Myocyte (in vitro differentiated cells): ENCODE measurements around the gene OTOGL. TPM values are rescaled to one million over a fixed set of nuclear protein-coding genes. Genes with fewer than 3 reads are reported as not detected.
A peak's percentile ranks its signal among the peaks of the same experiment; 100 is the strongest.
"Not testable (repeated sequence)": the region's sequence is repeated elsewhere in the genome, so short reads cannot be mapped to it uniquely, and the experiment has no call there.

Source experiments
- DNase-seq: peaks from one replicate; pipeline ENCODE4 v3.0.0-alpha.2; 2012; ENCODE audit warnings: low read depth
- total RNA-seq: library from RNA; depleted of rRNA; stranded (reverse); fragments of >200 nt; gene quantifications from 2 replicates; pipeline ENCODE4 v1.2.3, GENCODE V29; 2014

The OTOGL gene
- total RNA-seq, 1 donor from 2014 or later = 0.29 TPM

DNA sequence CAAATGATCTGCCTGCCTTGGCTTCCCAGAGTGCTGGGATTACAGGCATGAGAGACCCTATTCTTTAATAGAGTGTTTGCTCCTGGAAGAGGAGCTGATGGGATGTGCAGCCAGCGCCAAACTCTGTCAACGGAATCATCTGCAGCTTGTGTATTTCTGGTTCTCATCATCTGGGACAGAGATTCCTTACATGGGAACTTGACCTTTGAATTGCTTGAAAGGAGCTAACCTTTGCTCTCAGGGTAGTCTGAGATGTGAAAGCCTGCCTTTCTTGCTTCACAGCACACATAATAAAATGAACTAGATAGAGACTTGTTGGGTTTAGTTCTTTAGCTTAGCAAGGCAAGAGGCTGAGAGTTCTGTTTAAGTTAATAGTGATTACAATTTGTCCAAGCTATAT is 120.0 kb downstream of the OTOGL start:
- DNase-seq = no peak

DNA sequence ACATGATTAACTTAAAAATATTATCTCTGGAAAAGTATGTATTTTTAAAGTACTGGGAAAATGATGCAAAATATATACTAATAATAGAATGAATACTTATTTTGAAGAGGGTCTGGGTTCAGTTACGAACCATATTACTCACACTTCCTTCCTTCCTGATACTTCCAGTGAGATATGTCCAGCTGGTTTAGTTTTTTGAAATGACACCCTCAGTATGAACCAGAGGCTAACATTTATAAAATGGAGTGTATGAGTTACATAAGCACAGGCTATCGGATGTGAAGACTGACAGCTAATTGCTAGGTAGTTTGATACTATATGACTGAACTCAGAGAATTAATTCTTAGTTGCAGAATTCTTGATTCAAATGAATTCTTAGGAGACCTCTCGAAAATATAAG is 122.9 kb downstream of the OTOGL start:
- DNase-seq = no peak

DNA sequence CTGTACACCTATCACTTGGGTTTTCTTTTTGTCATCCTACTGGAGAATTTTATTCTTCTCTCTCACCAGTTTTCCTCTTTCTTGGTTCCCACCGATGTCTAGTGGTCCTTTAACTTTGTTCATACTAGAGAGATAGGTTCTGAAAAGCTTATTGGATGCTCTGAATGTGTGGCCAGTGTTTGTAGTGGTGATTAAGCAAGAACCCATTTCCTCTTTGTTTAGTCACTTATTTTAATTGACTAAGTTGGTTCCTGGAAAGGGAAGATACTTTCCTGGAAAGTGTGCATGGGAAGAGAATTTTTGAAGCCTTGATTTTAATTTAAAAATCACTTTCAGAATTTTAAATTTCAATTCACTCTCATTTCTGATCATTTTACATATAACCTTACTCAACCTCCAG is 127.2 kb downstream of the OTOGL start:
- no peak for DNase-seq

DNA sequence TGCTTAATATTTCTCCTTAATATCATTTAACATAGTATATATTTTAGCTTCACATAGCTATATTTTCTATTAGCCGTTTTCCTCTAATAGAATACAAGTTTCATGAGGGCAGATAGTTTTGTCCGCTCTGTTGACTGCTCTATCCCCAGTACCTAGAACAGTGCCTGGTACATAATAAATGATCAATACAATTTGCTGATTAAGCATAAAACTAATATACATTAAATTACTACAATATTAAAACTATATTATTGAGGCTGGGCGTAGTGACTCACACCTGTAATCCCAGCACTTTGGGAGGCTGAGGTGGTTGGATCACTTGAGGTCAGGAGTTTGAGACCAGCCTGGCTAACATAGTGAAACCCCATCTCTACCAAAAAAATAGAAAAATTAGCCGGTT is 128.6 kb downstream of the OTOGL start:
- DNase-seq = not testable (repeated sequence)

DNA sequence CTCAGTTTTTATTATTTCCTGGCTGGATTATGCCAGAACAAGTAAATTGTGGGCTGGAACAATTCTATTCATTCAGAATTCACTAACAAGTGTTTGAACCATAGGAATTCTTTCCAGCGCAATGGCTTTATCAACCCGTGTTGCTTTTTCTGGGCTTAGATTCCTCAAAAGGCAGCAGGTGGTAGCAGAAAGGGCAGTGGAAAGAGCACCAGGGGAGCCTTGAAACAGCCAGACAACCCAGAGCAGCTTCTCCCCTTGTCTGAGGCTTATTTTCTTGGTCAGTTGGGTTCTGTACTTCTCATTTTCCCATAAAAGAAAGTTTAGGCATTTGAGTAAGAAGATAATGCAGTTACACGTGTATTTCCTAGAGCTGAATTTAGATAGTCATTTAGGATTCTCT is 130.7 kb downstream of the OTOGL start:
- DNase-seq = peak; percentile 80

DNA sequence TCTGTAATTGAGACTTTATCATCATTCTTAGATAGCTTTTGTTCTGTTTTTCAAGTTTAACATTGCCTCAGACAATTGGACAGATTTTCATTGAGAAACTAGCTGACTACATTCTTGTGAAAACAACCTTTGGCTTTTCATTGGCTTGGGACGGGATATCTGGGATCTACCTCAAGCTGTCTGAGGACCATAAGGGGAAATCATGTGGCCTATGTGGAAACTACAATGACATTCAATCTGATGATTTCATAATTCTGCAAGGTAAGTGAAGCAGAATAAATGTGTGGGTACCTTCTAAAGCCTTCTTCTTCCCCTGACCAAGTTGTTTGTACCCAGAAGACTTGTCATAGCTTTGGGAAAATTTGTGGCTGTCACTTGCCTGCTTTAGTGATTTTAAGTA is 133.5 kb downstream of the OTOGL start:
- DNase-seq = no peak

DNA sequence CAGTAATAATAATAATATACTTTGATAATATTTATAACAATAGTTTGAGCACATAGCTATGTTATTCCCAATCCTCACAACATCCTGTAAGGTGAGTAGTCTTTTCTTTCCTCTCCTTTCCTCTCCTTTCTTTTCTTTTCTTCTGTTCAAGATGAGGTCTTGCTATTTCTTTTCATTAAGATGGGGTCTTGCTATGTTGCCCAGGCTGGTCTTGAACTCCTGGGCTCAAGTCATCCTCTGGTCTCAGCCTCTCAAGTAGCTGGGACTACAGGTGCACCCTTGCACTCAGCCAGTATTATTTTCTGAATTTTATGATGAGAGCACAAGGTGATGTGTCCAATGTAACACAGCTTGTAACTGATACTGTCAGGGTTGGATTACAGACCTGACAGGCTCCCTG is 134.6 kb downstream of the OTOGL start:
- no peak for DNase-seq

DNA sequence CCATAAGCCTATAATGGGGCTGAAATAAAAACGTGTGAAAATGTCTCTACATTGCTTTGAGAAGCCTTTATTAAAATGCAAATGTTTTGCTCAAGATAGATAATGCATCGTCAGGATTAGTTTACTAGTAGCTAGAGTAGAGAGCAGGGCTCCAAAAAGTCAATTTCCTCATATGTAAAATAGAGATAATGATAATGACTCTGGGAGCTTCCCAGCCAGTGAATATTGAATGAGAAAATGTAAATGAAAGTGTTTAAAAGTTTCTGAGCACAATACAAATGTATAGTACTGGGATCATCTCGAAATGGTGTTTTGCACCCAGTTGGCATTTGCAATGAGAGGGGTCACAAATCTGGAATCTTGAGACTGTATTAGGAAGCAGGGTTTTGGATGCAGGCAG is 135.3 kb downstream of the OTOGL start:
- DNase-seq = no peak

DNA sequence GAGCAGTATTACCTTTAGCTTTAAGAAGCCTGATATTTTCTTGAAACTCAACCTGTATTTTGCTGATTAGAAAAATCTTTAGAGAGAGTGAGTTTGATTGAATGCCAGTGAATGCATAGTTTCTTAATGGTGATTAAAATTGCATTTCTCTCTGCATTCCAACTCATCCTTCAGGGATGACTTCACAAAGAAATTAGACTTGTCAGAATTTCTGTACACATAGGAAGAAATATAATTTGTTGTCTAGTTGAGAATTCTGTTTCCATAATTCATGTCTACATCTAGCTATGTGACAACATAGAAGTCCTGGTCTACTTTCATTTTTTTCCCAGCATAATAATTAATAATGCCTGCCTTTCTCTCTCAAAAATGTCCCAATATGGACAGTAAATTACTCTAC is 136.6 kb downstream of the OTOGL start:
- no peak for DNase-seq

DNA sequence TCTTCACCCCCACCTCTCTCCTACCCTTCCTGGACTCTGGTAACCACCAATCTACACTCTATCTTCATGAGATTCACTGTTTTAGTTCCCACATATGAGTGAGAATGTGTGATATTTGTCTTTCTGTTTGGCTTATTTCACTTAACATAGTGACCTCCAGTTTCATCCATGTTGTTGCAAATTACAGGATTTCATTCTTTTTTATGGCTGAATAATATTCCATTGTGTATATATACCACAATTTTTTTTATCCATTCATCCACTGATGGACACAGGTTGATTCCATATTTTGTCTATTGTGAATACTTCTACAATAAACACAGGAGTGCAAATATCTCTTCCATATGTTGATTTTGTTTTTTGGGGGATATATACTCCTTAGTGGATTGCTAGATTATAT is 140.5 kb downstream of the OTOGL start:
- DNase-seq = no peak

DNA sequence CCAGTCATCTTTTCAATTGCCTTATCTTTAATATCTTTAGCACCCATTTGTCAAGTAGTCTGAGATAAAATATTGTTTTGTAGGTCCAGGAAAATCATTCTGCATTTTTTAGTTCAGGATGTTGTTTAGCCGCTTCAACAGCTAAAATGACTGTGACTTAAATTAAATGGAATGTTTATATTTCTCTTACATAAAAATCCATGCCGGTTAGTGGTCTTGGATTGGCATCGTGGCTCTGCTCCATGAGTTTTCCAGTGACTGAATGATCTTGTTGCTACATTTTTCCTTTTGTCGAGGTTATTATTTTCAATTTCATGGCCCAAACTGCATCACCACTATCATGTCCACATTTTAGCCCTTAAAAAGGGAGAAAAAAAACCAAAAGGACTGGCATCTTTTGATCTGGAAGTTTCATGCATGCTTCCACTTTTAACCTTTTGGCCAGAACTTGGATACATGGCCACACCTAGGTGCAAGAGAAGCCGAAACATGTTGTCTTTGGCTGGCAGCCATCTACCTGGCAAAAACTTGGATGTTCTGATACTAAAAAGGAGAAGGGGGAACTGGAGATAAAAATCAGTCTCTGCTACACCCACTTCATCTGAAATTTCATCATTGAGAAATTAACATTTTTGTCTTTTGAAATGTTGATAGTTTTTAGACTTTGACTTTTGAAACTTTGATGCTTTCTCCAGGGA is 142.4 kb downstream of the OTOGL start:
- DNase-seq = no peak

DNA sequence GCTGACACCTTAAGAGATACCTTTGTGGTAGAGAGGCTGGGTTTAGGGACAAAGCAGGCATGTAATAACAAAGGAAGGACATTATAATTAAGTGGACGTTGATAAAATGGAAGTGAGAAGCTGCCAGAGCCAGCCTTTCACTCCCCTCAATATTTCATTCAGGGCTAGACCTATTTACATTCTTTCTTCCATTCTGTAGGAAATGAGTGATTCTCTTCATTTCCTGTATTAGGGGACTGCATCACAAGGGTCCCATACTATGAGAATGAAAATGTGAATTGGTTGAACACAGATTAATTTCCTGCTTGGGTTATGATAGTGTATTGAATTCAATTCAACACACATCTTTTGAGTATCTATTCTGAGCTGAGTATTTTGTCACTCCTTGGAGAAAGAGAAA is 143.0 kb downstream of the OTOGL start:
- no peak for DNase-seq

DNA sequence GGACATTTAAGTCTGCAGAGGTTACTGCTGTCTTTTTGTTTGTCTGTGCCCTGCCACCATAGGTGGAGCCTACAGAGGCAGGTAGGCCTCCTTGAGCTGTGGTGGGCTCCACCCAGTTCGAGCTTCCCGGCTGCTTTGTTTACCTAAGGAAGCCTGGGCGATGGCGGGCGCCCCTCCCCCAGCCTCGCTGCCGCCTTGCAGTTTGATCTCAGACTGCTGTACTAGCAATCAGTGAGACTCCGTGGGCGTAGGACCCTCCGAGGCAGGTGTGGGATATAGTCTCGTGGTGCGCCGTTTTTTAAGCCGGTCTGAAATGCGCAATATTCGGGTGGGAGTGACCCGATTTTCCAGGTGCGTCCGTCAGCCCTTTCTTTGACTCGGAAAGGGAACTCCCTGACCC is 150.2 kb downstream of the OTOGL start:
- not testable (repeated sequence) for DNase-seq

DNA sequence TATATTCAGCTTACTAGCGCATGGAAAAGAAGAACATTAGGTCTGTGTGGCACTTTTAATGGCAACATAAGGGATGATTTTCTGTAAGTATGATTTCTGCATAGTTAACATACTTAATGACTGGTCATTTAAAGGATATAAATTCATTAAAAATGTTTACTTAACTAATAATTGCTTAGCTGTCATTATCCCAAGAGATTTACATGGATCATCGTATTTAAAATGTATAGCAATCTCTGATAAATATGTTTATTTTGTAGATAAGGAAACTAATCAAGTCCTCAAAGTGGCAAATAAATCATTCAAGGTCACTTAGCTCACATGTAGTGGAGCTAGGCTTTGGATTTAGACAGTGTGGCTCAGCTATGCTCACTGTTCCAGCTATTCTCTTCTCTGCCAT is 158.6 kb downstream of the OTOGL start:
- DNase-seq = no peak

DNA sequence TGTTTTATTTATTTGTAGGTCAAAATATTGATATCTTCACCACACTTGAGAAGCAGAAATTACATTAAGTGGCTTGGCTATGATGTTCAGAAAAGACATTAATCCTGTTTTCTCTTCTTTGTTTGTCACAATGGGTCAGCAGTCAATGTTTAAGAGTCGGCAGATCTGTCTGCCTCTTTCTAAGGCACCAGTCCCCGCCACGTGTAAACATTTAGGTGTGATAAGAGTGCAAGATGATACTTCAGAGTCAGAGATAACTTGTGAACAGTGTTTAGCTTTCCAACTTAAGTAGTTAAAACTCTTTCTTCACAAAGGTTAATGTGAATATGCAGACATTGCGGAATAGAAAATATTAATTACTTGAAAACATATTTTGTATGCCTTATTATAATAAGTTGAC is 160.9 kb downstream of the OTOGL start:
- no peak for DNase-seq

DNA sequence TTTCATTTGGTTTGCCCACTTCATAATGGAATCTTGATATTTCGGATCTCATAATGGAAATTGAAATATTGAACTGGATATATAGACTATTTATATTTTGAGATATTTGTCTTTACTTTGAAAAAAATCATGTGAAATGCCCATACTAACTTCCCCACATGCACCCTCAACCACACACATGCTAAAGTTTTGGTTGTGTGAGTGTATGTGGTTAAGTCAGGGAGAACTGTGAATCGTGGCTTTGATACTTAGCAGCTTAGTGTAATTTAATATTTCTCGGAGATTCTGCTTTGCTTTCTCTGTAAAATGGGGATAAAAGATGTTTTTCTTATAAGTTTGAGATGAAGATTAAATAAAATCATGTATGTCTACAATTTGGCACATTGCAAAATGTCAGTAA is 162.1 kb downstream of the OTOGL start:
- no peak for DNase-seq

DNA sequence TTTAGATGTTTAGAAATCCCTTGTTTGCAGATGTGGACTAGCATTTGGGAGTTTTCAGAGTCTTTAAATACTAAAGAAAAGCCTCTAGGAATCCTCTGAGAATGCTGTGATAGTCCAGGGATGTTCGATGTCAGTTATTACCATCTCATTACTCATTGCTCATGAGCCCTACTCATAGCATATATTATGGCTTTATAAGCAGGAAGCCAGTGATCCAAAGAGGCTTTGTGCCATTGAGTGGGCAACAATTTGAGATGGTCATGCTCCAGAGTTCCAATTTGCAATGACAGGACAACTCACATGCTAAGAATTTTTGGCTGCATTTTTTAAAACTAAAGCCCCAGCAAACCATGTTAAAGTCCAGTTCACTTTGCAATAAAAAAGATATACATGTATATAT is 163.0 kb downstream of the OTOGL start:
- DNase-seq = no peak

DNA sequence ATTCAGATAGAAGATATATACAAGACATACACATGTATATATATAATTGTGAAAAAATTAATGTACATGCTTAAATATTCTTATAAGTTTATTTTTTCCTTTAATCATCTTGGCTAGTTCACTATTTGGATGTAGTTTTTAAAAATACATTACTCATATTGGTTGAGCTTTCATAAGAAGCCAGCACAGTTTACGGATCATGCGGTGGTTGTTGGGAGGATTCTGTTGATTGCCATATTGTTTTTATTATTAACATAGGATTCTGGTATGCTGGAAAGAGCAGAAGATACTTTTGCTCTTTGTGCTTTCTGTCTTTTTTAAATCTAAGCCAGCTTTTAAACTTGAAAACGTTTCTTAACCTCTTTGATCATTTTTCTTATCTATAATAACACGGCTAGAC is 163.4 kb downstream of the OTOGL start:
- DNase-seq = no peak

DNA sequence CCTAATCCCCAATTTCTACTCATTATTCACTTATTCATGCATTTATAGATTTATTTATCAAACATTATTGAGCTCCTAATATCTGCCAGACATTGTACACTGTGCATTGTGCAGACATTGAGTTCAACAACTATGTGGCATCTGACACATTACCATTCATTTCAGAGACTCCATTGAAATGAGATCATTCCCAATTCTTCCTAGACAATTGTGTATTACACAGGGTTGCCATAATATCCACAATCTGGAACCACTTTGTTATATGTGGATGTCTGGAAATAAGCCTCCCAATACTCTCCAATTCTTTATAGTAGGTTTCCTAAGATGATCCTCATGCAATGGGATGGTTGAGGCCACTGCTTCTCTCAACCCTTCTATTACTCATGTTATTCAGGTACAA is 165.0 kb downstream of the OTOGL start:
- no peak for DNase-seq

DNA sequence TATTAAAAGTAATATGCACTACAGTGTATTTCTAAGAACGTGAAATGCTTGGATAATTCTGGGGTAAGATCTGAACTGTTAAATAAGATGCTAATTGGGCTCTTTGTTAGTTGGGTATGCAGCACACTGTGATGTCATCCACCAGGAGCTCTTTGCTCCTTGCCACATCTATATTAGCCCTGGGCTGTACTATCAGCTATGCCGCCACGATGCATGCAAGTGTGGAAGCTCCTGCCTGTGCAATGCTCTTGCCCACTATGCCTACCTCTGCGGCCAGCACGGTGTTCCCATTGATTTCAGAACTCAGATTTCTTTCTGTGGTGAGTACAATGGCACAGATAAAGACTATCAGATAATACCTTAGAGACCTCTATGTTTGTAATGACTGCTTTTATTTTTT is 165.6 kb downstream of the OTOGL start:
- DNase-seq = no peak

DNA sequence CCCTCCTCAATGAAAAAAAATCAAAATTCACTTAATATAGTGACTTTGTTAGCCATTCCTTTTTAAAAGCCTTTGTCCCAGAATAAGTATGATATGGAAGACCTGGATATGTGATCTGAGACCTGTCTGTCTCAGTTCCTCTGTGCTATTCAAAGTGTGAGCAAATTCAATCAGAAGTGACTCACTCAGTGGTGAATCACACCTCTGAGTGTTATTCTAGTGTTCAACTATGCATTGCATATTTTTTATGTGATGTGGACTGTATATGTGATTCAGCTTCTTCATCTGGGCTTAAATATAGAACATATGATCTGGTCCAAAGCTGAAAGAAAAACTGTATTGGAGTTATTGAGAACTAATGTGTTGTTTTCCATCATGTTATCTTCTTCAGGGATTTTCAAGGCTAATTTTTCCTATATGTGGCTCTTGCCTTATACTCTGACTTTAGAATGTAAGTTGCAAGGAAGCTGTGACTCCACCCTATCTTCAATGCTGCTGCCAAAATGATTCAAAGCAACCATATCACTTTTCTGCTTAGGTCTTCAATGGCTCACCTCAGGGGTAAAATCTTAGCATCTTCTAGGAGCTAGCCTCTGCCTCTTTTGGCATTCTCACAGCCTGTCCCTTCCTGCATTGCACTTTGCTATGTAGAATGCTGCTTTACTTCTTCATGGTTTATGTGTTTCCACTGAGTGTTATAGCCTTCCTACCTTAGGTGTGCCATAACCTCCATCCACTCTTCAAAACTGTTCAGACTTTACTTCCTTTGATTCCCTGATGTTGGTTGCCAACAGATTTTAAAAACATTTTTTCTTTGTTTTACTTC is 169.8 kb downstream of the OTOGL start:
- no peak for DNase-seq

DNA sequence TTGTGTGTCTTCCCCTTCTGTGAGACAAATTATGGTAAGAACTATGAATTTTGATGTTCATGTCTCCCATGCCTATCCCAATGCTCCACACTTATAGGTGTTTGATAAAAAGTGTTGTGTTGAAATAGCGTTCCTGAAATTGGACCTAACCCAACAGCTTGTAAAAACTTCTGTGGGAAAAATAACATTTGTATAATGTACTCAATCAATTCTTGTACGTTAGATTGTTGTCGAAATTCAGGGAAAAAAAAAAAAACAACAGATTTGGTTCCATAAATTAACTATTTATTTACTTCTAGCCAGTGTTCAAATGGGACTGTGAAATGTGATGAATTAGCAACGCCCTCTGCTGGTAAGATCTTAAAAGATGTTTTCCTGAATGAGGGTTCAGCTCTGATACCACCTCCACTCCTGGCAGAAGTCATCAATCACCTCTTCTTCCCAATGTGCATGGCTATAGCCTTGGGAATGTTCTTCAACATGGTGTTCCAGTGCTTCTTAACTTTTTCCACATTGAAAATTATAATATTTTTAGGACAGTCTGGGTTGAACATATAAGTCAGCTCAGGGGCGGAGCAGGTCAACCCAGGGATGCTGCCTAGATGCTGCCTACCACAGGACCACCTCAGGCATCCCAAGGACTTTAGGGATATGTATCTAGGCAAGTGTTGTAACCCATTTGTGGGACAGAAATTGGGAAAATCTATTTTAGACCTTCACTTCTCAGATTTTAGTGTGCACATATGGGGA is 170.6 kb downstream of the OTOGL start:
- DNase-seq = peak; percentile 67
